ENCODE measurements around the gene CUX1.
"Not testable (repeated sequence)": the region's sequence is repeated elsewhere in the genome, so short reads cannot be mapped to it uniquely, and the experiment has no call there.

Gene CUX1

GRCh38 chr7:101817471-101818286 lies at the start of gene CUX1:
Gene CUX1, plus strand, starts transcription at chr7:101817626. Its CDS starts 14 bp downstream, at chr7:101817640.
- no peak for DNase-seq (ENCODE audit: low read depth)

GRCh38 chr7:101768280-101768679 lies 49.1 kb upstream of the CUX1 start:
- no peak for DNase-seq (ENCODE audit: low read depth)

- no peak for DNase-seq (ENCODE audit: low read depth)
Observed at GRCh38 chr7:101770466-101770865, 47.0 kb upstream of the CUX1 start.

- no peak for DNase-seq (ENCODE audit: low read depth)
Observed at GRCh38 chr7:101772508-101773211, 44.8 kb upstream of the CUX1 start.

- no peak for DNase-seq (ENCODE audit: low read depth)
Observed at GRCh38 chr7:101775181-101775580, 42.2 kb upstream of the CUX1 start.

GRCh38 chr7:101778026-101778580 lies 39.3 kb upstream of the CUX1 start:
- no peak for DNase-seq (ENCODE audit: low read depth)

GRCh38 chr7:101779267-101779666 lies 38.2 kb upstream of the CUX1 start:
- no peak for DNase-seq (ENCODE audit: low read depth)

GRCh38 chr7:101780281-101780680 lies 37.1 kb upstream of the CUX1 start:
- no peak for DNase-seq (ENCODE audit: low read depth)

- DNase-seq (ENCODE audit: low read depth): no peak
Observed at GRCh38 chr7:101781439-101781838, 36.0 kb upstream of the CUX1 start.

- DNase-seq (ENCODE audit: low read depth): no peak
Observed at GRCh38 chr7:101782476-101782875, 35.0 kb upstream of the CUX1 start.

GRCh38 chr7:101782896-101783295 lies 34.5 kb upstream of the CUX1 start:
- DNase-seq (ENCODE audit: low read depth): no peak

- no peak for DNase-seq (ENCODE audit: low read depth)
Observed at GRCh38 chr7:101783381-101784181, 33.8 kb upstream of the CUX1 start.

GRCh38 chr7:101784292-101785127 lies 32.9 kb upstream of the CUX1 start:
- DNase-seq (ENCODE audit: low read depth): no peak

- no peak for DNase-seq (ENCODE audit: low read depth)
Observed at GRCh38 chr7:101787864-101788263, 29.6 kb upstream of the CUX1 start.

- no peak for DNase-seq (ENCODE audit: low read depth)
Observed at GRCh38 chr7:101788517-101788916, 28.9 kb upstream of the CUX1 start.

GRCh38 chr7:101790566-101791293 lies 26.7 kb upstream of the CUX1 start:
- no peak for DNase-seq (ENCODE audit: low read depth)

GRCh38 chr7:101792051-101792681 lies 25.3 kb upstream of the CUX1 start:
- no peak for DNase-seq (ENCODE audit: low read depth)

- DNase-seq (ENCODE audit: low read depth): not testable (repeated sequence)
Observed at GRCh38 chr7:101792682-101793071, 24.7 kb upstream of the CUX1 start.

- DNase-seq (ENCODE audit: low read depth): no peak
Observed at GRCh38 chr7:101795461-101795860, 22.0 kb upstream of the CUX1 start.

GRCh38 chr7:101798173-101798572 lies 19.3 kb upstream of the CUX1 start:
- DNase-seq (ENCODE audit: low read depth): not testable (repeated sequence)
